GM18517 (cell line): ENCODE data around the gene CCDC180.
"Not testable (repeated sequence)": the region's sequence is repeated elsewhere in the genome, so short reads cannot be mapped to it uniquely, and the experiment has no call there.

Experiments used
- ATAC-seq: cut with Tn5 transposase; IDR thresholded peaks from one replicate; pipeline ENCODE4 v1.9.1; 2021; ENCODE audit warnings: mild to moderate bottlenecking, moderate library complexity; ENCODE audit not compliant: unreplicated experiment

CCDC180 gene

GRCh38 chr9:97307500-97308163 lies at the start of gene CCDC180:
TSS of gene CCDC180 (plus strand) at chr9:97307659. CDS start at chr9:97308064, 405 bp downstream.
- ATAC-seq, result no peak

GRCh38 chr9:97259834-97260514 lies 47.5 kb upstream of the CCDC180 start:
- ATAC-seq, result not testable (repeated sequence)

GRCh38 chr9:97271292-97271691 lies 36.2 kb upstream of the CCDC180 start:
- no peak for ATAC-seq

- no peak for ATAC-seq
Observed at GRCh38 chr9:97272072-97272471, 35.4 kb upstream of the CCDC180 start.

GRCh38 chr9:97276310-97276852 lies 31.1 kb upstream of the CCDC180 start:
- ATAC-seq, result no peak

- ATAC-seq, result no peak
Observed at GRCh38 chr9:97277953-97278352, 29.5 kb upstream of the CCDC180 start.

- ATAC-seq, result no peak
Observed at GRCh38 chr9:97280755-97281330, 26.6 kb upstream of the CCDC180 start.

- ATAC-seq, result no peak
Observed at GRCh38 chr9:97283768-97284167, 23.7 kb upstream of the CCDC180 start.

GRCh38 chr9:97284798-97285197 lies 22.7 kb upstream of the CCDC180 start:
- ATAC-seq, result no peak

- ATAC-seq, result no peak
Observed at GRCh38 chr9:97292200-97292599, 15.3 kb upstream of the CCDC180 start.

GRCh38 chr9:97293207-97293721 lies 14.2 kb upstream of the CCDC180 start:
- ATAC-seq, result no peak

GRCh38 chr9:97293818-97294217 lies 13.6 kb upstream of the CCDC180 start:
- no peak for ATAC-seq

- no peak for ATAC-seq
Observed at GRCh38 chr9:97297889-97298288, 9.6 kb upstream of the CCDC180 start.

GRCh38 chr9:97299809-97300414 lies 7.5 kb upstream of the CCDC180 start:
- ATAC-seq, result no peak

GRCh38 chr9:97300586-97300985 lies 6.9 kb upstream of the CCDC180 start:
- no peak for ATAC-seq

- no peak for ATAC-seq
Observed at GRCh38 chr9:97301974-97302373, 5.5 kb upstream of the CCDC180 start.

GRCh38 chr9:97304586-97304985 lies 2.9 kb upstream of the CCDC180 start:
- ATAC-seq, result no peak

GRCh38 chr9:97305501-97306298 lies 1.8 kb upstream of the CCDC180 start:
- ATAC-seq, result no peak

GRCh38 chr9:97307091-97307490 lies 368 bp upstream of the CCDC180 start:
- ATAC-seq, result no peak

- no peak for ATAC-seq
Observed at GRCh38 chr9:97309260-97309659, 1.8 kb downstream of the CCDC180 start.
